Lower lobe of right lung (tissue), 2 donors: Measurements from ENCODE around the gene KCNC4. TPM values are rescaled to one million over a fixed set of nuclear protein-coding genes. Genes with fewer than 3 reads are reported as not detected.
A peak's percentile ranks its signal among the peaks of the same experiment; 100 is the strongest.

Experiments used
- ATAC-seq, 2 donors: fragments of 200-7000 bp; cut with Tn5 transposase; one replicate each; pipeline ENCODE4 v1.9.1; 2020 to 2022; ENCODE audit warnings: mild to moderate bottlenecking in 2 of 2, moderate library complexity in 2 of 2
- DNase-seq: peaks from one replicate; pipeline ENCODE4 v3.0.0-alpha.2; 2020
- H3K27ac ChIP-seq: fragments of 200-600 bp; one replicate; pipeline ENCODE4 v1.8.0; 2022
- H3K27me3 ChIP-seq: fragments of 200-600 bp; one replicate; pipeline ENCODE4 v1.8.0; 2022; ENCODE audit warnings: low read depth
- H3K36me3 ChIP-seq: fragments of 200-600 bp; one replicate; pipeline ENCODE4 v1.8.0; 2022; ENCODE audit warnings: mild to moderate bottlenecking
- H3K4me1 ChIP-seq: fragments of 200-600 bp; one replicate; pipeline ENCODE4 v1.8.0; 2022
- H3K4me3 ChIP-seq: fragments of 200-600 bp; one replicate; pipeline ENCODE4 v1.8.0; 2022; ENCODE audit warnings: mild to moderate bottlenecking
- H3K9me3 ChIP-seq: fragments of 200-600 bp; one replicate; pipeline ENCODE4 v1.8.0; 2022
- intact Hi-C: fragments of 100-400 bp; cut with DNase I; formaldehyde crosslinking; loops from one replicate; pipeline ENCODE4 v1.11.0; 2022
- total RNA-seq: library from RNA; stranded (reverse); fragmentation: NEBNext Ultra II Directional; extraction: Animal tissue kit (Norgen Biotek cat#: 25700); gene quantifications from one replicate; pipeline ENCODE4 v1.2.1, GENCODE V29; 2021
- TF ChIP-seq, protein P1 (sequence below): fragments of 200-600 bp; IDR thresholded peaks from one replicate; pipeline ENCODE4 v1.8.0; 2022; ENCODE audit warnings: antibody characterized with exemption, mild to moderate bottlenecking
- donor health status: DM: no; HTN: yes; CAD: no; lungs with severe emphysema.

The KCNC4 gene
- total RNA-seq, 1 donor from 2014 or later = 10.0 TPM

DNA sequence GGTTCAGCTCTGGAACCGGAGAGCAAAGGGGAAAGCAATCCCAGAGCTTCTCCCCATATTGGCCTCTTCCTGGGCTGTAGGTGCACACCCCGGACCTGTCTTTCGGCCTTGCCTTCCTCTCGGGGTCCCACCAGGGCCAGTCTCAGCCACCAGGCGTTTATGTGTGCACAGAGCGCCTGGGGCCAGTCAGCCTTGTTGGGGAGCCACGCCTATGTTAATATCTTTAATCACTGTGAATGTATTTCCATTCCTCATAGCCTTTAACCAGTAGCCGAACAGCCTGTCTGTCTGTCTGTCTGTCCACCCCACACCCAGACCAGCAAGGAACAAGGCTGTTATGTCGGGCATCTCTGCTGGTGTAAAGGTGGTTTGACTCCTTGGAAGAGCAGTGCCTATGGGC lies 18.8 kb downstream of the KCNC4 start:
- H3K4me1 ChIP-seq = no peaks in the 10 kb centered on the region
- intact Hi-C loops = no loop called here
- no peak overlapping the region for H3K4me3 ChIP-seq
- DNase-seq (no peak), ATAC-seq (no peak)
- TF ChIP-seq, protein P1, sequence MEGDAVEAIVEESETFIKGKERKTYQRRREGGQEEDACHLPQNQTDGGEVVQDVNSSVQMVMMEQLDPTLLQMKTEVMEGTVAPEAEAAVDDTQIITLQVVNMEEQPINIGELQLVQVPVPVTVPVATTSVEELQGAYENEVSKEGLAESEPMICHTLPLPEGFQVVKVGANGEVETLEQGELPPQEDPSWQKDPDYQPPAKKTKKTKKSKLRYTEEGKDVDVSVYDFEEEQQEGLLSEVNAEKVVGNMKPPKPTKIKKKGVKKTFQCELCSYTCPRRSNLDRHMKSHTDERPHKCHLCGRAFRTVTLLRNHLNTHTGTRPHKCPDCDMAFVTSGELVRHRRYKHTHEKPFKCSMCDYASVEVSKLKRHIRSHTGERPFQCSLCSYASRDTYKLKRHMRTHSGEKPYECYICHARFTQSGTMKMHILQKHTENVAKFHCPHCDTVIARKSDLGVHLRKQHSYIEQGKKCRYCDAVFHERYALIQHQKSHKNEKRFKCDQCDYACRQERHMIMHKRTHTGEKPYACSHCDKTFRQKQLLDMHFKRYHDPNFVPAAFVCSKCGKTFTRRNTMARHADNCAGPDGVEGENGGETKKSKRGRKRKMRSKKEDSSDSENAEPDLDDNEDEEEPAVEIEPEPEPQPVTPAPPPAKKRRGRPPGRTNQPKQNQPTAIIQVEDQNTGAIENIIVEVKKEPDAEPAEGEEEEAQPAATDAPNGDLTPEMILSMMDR = no peak
- peaks cover 3% of the 10 kb centered on the region for H3K9me3 ChIP-seq
- no peak overlapping the region for H3K27ac ChIP-seq
- H3K36me3 ChIP-seq = peaks cover 18% of the 10 kb centered on the region
- no peaks in the 10 kb centered on the region for H3K27me3 ChIP-seq

DNA sequence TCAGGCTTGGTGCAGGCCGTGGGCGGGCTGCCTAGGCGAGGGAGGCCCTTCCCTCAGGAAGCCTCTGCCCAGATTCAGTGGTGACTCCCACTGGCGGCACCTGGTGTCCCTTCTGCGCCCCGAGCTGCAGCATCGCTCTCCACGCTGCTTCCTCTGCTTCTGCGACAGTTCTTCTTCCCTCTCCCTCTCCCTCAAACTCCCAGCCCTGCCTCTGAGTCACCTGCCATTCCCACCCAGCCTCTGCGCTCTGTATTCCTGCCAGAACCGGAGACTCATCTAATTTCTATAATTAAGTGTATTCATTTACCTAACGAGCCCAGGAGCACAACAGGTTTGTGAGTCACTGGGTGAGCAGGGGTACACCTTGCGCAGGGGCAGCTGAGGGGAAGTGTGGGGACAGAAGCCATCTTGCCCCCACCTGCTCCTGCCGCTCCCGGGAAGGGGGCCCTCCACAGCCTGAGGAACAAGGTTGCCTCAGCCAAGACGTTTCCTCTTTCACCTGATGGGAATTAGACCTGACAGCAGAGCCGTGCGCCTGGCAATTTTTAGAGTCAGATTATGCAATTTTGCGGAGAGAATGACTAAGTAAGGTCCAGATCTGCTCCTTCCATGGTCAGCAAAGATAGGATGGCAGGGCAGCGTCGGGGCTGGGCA lies 19.4 kb downstream of the KCNC4 start:
- Histone ChIP-seq H3K27me3 (no peaks in the 10 kb centered on the region), H3K4me1 (no peaks in the 10 kb centered on the region), H3K36me3 (peaks cover 12% of the 10 kb centered on the region), H3K9me3 (peaks cover 3% of the 10 kb centered on the region), H3K4me3 (no peak overlapping the region), H3K27ac (no peak overlapping the region)
- ATAC-seq (no peak), DNase-seq (no peak)
- TF ChIP-seq, protein P1 = no peak
- intact Hi-C loops = no loop called here

- Histone ChIP-seq H3K27ac (no peak overlapping the region), H3K27me3 (no peaks in the 10 kb centered on the region), H3K9me3 (peaks cover 3% of the 10 kb centered on the region), H3K4me3 (no peak overlapping the region), H3K36me3 (peaks cover 12% of the 10 kb centered on the region), H3K4me1 (no peaks in the 10 kb centered on the region)
- no peak for DNase-seq
- no peak for ATAC-seq
- intact Hi-C loops = no loop called here
- TF ChIP-seq, protein P1 = no peak
Measured at GRCh38 chr1:110230381-110231199, 20.5 kb downstream of the KCNC4 start.

- no peak for ATAC-seq
- no peaks in the 10 kb centered on the region for H3K4me1 ChIP-seq
- peaks cover 3% of the 10 kb centered on the region for H3K9me3 ChIP-seq
- no peaks in the 10 kb centered on the region for H3K27me3 ChIP-seq
- H3K4me3 ChIP-seq = no peak overlapping the region
- peaks cover 3% of the 10 kb centered on the region for H3K36me3 ChIP-seq
- TF ChIP-seq, protein P1 = no peak
- H3K27ac ChIP-seq = no peak overlapping the region
- intact Hi-C loops = no loop called here
- peak; percentile 0 for DNase-seq
Measured at GRCh38 chr1:110233861-110234260, 23.7 kb downstream of the KCNC4 start.

- no peak for ATAC-seq
- intact Hi-C loops = no loop called here
- no peak overlapping the region for H3K27ac ChIP-seq
Measured at GRCh38 chr1:110234691-110235090, 24.6 kb downstream of the KCNC4 start.

More at GRCh38 chr1:110234691-110235090, 24.6 kb downstream of the KCNC4 start:
- TF ChIP-seq, protein P1 = no peak
- Histone ChIP-seq H3K4me3 (no peak overlapping the region), H3K9me3 (peaks cover 3% of the 10 kb centered on the region), H3K4me1 (peaks cover 4% of the 10 kb centered on the region), H3K27me3 (no peaks in the 10 kb centered on the region), H3K36me3 (peaks cover 3% of the 10 kb centered on the region)
- DNase-seq = no peak
